GM18951 (cell line): ENCODE results near the gene ANTXR1.

Experiments
- POLR2A ChIP-seq: IDR thresholded peaks from 4 replicates; pipeline ENCODE4 v1.6.1; 2011; ENCODE audit warnings: mild to moderate bottlenecking; ENCODE audit not compliant: insufficient read length, insufficient read depth; ENCODE audit errors: extremely low read depth
- in situ Hi-C: fragments of 300-500 bp; cut with MboI; formaldehyde crosslinking; loops from one replicate; pipeline ENCODE4 v1.12.0; 2022; ENCODE audit warnings: low sequenced_read_pairs, mixed read lengths, inconsistent platforms; ENCODE audit not compliant: unreplicated experiment

ANTXR1 gene

GRCh38 chr2:69032336-69032735, 19.4 kb downstream of the ANTXR1 start:
- in situ Hi-C loops = no loop called here
- no peak for TF ChIP-seq POLR2A

- in situ Hi-C loops = no loop called here
Observed at GRCh38 chr2:69033461-69034095, 20.6 kb downstream of the ANTXR1 start.

GRCh38 chr2:69034122-69034521, 21.1 kb downstream of the ANTXR1 start:
- no peak for TF ChIP-seq POLR2A
- in situ Hi-C loops = no loop called here

More at GRCh38 chr2:69033461-69034095, 20.6 kb downstream of the ANTXR1 start:
- no peak for TF ChIP-seq POLR2A

- in situ Hi-C loops = no loop called here
- no peak for TF ChIP-seq POLR2A
Observed at GRCh38 chr2:69034845-69035244, 21.9 kb downstream of the ANTXR1 start.

GRCh38 chr2:69036926-69037325, 23.9 kb downstream of the ANTXR1 start:
- in situ Hi-C loops = no loop called here
- TF ChIP-seq POLR2A = no peak

- TF ChIP-seq POLR2A = no peak
- in situ Hi-C loops = no loop called here
Observed at GRCh38 chr2:69041214-69041613, 28.2 kb downstream of the ANTXR1 start.

- no peak for TF ChIP-seq POLR2A
- in situ Hi-C loops = no loop called here
Observed at GRCh38 chr2:69043736-69044400, 30.9 kb downstream of the ANTXR1 start.

- in situ Hi-C loops = no loop called here
- TF ChIP-seq POLR2A = no peak
Observed at GRCh38 chr2:69046221-69046662, 33.3 kb downstream of the ANTXR1 start.

GRCh38 chr2:69047625-69048145, 34.7 kb downstream of the ANTXR1 start:
- in situ Hi-C loops = no loop called here
- no peak for TF ChIP-seq POLR2A

GRCh38 chr2:69050802-69051201, 37.8 kb downstream of the ANTXR1 start:
- TF ChIP-seq POLR2A = no peak
- in situ Hi-C loops = no loop called here

- in situ Hi-C loops = no loop called here
- no peak for TF ChIP-seq POLR2A
Observed at GRCh38 chr2:69053416-69053965, 40.5 kb downstream of the ANTXR1 start.

- no peak for TF ChIP-seq POLR2A
- in situ Hi-C loops = no loop called here
Observed at GRCh38 chr2:69054431-69054830, 41.5 kb downstream of the ANTXR1 start.

GRCh38 chr2:69055688-69056470, 42.9 kb downstream of the ANTXR1 start:
- in situ Hi-C loops = no loop called here
- TF ChIP-seq POLR2A = no peak
